Brain microvascular endothelial cell (primary cell): ENCODE results near the gene NATD1.
A peak's percentile ranks its signal among the peaks of the same experiment; 100 is the strongest.

Source experiments
- DNase-seq: peaks from one replicate; pipeline ENCODE4 v3.0.0-alpha.2; 2020
- H3K27ac ChIP-seq: fragments of 250-450 bp; sonication (Bioruptor Pico); 2 replicates; pipeline ENCODE4 v1.5.1; 2020; ENCODE audit warnings: mild to moderate bottlenecking, moderate library complexity
- H3K27me3 ChIP-seq: fragments of 250-450 bp; sonication (Bioruptor Pico); replicated peaks from 2 replicates; pipeline ENCODE4 v1.5.1; 2020; ENCODE audit warnings: mild to moderate bottlenecking
- H3K36me3 ChIP-seq: fragments of 250-450 bp; sonication (Bioruptor Pico); replicated peaks from 2 replicates; pipeline ENCODE4 v1.5.1; 2020; ENCODE audit warnings: mild to moderate bottlenecking
- H3K4me3 ChIP-seq: 2 replicates; pipeline ENCODE4 v1.5.1; 2011; ENCODE audit warnings: low read depth, mild to moderate bottlenecking, control low read depth, low read length, moderate library complexity
- CTCF ChIP-seq: IDR thresholded peaks from 2 replicates; pipeline ENCODE4 v1.5.1; 2011; ENCODE audit warnings: low read depth, mild to moderate bottlenecking, moderate library complexity, low read length, control low read depth, inconsistent platforms; ENCODE audit errors: missing control alignments
- in situ Hi-C: cut with HindIII; loops from 2 replicates; pipeline ENCODE4 v1.10.0; 2017; ENCODE audit warnings: low sequenced_read_pairs, low pct_ligation_motif_present

Gene NATD1

DNA sequence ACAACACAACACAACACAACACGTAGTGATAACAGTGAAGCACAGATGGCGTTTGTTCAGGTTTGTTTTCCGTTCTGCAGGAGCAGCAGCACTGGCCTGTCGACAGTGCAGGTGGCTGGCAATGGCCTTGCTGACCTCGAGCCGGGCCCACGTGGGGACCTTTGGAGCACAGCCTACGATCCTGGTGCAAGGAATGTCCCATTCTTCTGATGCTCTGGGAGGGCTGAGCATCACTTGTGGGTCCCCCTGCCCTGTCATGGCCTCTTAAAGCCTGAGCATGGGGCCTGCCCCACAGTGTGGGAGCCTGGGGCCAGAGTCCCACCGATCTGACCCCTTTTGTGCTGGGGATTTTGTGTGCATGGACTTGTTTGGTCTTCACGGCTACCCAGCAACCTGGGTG, 38.1 kb upstream of the NATD1 start:
- in situ Hi-C loops, result no loop called here
- H3K4me3 ChIP-seq, result no peak overlapping the region
- DNase-seq, result no peak
- no peaks in the 10 kb centered on the region for H3K36me3 ChIP-seq
- H3K27ac ChIP-seq, result no peak overlapping the region
- H3K27me3 ChIP-seq, result no peaks in the 10 kb centered on the region
- TF ChIP-seq CTCF, result no peak

GRCh38 chr17:21289902-21290571, 36.8 kb upstream of the NATD1 start:
- DNase-seq, result no peak
- in situ Hi-C loops, result no loop called here
- no peak for TF ChIP-seq CTCF

DNA sequence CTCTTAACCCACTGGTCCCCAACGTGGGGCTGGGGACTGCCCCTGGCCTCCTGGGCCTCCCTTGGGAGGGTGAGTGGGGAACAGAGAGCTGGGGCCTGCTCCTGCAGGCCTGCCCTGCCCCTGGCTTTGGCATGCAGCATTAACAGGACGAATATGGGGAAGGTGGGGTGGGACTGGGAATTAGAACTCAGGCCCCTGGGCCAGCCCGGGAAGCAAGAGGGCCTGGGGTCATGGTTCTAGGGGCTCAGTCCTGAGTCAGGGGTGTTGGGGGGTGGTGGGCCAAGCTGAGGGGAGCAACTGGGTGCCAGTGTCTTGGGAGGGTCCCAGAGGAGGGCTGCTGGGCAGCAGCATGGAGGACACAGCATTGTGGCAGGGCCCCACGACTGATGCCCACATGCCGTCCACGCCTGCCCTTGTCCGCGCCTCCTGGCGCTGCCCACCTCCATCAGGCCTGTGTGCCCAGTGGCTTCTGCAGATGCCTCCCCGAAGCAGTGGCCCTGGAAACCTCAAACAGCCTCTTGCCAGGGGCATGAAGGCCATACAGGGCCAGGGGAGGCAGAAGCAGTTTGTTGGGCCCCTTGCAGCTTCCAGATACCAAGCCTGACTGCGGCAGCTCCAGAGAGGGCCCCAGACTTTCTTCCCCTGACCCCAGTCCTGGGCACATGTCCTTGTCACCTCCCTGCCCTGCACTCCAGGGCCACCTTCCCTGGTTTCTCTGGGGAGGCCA, 36.1 kb upstream of the NATD1 start:
- in situ Hi-C loops, result no loop called here
- Histone ChIP-seq H3K27ac (no peak overlapping the region), H3K4me3 (no peak overlapping the region), H3K27me3 (no peaks in the 10 kb centered on the region), H3K36me3 (no peaks in the 10 kb centered on the region)
- TF ChIP-seq CTCF, result no peak
- DNase-seq, result no peak

More at GRCh38 chr17:21289902-21290571, 36.8 kb upstream of the NATD1 start:
- H3K27ac ChIP-seq, result no peak overlapping the region
- H3K36me3 ChIP-seq, result no peaks in the 10 kb centered on the region
- no peaks in the 10 kb centered on the region for H3K27me3 ChIP-seq
- no peak overlapping the region for H3K4me3 ChIP-seq

DNA sequence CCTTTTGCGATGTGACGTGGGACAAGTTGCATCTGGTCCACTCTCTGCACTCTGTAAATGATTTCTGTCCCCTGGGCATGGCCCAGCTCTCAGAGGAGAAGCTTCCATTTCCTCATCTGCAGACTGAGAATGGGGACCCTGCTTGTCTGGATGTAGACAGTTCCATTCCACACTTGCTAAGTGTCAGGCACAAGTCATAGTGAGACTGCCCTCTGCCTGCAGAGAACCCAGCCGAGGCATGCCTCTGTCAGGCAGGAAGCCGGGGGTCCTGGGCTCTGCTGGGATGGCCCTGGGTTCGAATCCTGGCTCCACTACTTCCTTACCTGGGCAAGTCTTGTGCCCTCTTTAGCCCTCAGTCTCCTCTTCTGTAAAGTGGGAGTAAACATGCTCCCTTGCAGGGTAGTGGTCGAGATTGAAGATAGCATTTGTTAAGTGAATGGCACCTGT, 35.4 kb upstream of the NATD1 start:
- Histone ChIP-seq H3K4me3 (no peak overlapping the region), H3K27ac (peak overlapping the region; percentile 83), H3K36me3 (no peaks in the 10 kb centered on the region), H3K27me3 (no peaks in the 10 kb centered on the region)
- DNase-seq, result no peak
- peak; percentile 29 for TF ChIP-seq CTCF
- in situ Hi-C loops, result no loop called here

DNA sequence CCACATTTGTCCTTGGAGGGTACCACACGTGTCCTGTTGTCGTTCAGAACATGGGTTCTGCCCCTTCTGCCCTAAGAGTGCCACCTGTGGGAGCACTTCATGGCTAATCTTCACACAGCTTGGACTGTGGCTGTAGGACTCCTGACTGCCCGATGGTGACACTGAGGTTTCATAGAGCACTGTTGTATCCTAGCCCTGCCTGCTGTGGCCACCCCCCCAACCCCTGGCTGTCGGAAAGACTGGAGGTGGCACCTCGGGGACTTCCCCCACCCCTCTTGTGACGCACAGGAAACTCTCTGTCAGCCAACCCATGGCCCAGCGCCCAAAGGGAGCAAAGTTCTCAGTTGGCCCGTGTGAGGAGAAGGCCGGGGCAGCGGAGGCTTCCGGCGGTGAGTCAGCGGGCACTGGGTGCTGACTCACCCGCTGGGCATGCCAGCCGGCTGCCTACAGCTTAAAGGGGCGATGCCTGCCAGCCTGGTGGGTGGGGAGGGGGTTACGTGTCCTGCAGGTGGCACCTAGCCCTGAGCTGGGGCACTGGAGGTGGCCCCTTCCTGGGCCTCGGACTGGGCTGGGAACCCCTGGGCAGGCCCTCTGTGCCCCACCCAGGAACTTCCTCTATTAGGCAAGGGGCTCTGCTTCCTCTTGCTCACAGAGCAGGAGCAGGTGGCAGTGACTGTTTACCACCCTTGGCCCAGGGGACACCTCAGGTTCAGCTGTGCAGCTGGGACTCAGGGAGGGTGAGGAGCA, 34.7 kb upstream of the NATD1 start:
- H3K27ac ChIP-seq, result peak overlapping the region; percentile 83
- in situ Hi-C loops, result no loop called here
- TF ChIP-seq CTCF, result no peak
- DNase-seq, result peak; percentile 88
- H3K36me3 ChIP-seq, result no peaks in the 10 kb centered on the region
- H3K4me3 ChIP-seq, result peak overlapping the region; percentile 24
- no peaks in the 10 kb centered on the region for H3K27me3 ChIP-seq
